Keratinocyte (primary cell): ENCODE data around the gene POM121C. TPM values are rescaled to one million over a fixed set of nuclear protein-coding genes. Genes with fewer than 3 reads are reported as not detected.
"Not testable (repeated sequence)": the region's sequence is repeated elsewhere in the genome, so short reads cannot be mapped to it uniquely, and the experiment has no call there.

Experiments used
- DNase-seq: peaks from one replicate; pipeline ENCODE4 v3.0.0-alpha.2; 2011; ENCODE audit warnings: low read depth, missing footprints, low spot score
- FAIRE-seq: peaks from 2 replicates; lab custom pipeline; 2011; peaks lifted over from hg19 to GRCh38; lab: Jason Lieb, UNC
- H2AFZ ChIP-seq: 2 replicates; pipeline ENCODE4 v1.6.0; 2012; ENCODE audit warnings: low read length, control low read depth, inconsistent platforms; ENCODE audit not compliant: control insufficient read depth
- H3K27ac ChIP-seq: 2 replicates; pipeline ENCODE4 v1.5.1; 2011; ENCODE audit warnings: low read length; ENCODE audit not compliant: control insufficient read depth, insufficient read depth
- H3K27me3 ChIP-seq: 3 replicates; pipeline ENCODE4 v1.6.0; 2011; ENCODE audit warnings: low read length; ENCODE audit not compliant: control insufficient read depth, insufficient read depth; ENCODE audit errors: extremely low read depth
- H3K36me3 ChIP-seq, 2 experiments: 2 replicates in 1 of 2; 3 replicates in 1 of 2; pipeline ENCODE4 v1.5.1; 2011; ENCODE audit warnings: low read length in 2 of 2, mild to moderate bottlenecking in 1 of 2; ENCODE audit not compliant: control insufficient read depth in 2 of 2, insufficient read depth in 2 of 2; ENCODE audit errors: extremely low read depth in 1 of 2
- H3K4me1 ChIP-seq: 3 replicates; pipeline ENCODE4 v1.5.1; 2011; ENCODE audit warnings: low read length; ENCODE audit not compliant: control insufficient read depth, insufficient read depth; ENCODE audit errors: extremely low read depth
- H3K4me2 ChIP-seq: 3 replicates; pipeline ENCODE4 v1.6.0; 2011; ENCODE audit warnings: low read depth, low read length; ENCODE audit not compliant: control insufficient read depth, insufficient read depth; ENCODE audit errors: extremely low read depth
- H3K4me3 ChIP-seq, 3 experiments: fragments of 200-600 bp in 1 of 3; sonication (generic) in 1 of 3; 2 replicates in 2 of 3; 3 replicates in 1 of 3; pipeline ENCODE4 v1.5.1; 2011 to 2016; ENCODE audit warnings: low read length in 3 of 3, mild to moderate bottlenecking in 3 of 3, control low read depth in 2 of 3, inconsistent platforms in 1 of 3, low read depth in 1 of 3, mixed read lengths in 1 of 3, mixed run types in 1 of 3, moderate library complexity in 1 of 3; ENCODE audit not compliant: control insufficient read depth in 2 of 3, insufficient read depth in 2 of 3; ENCODE audit errors: extremely low read depth in 1 of 3
- H3K79me2 ChIP-seq: 2 replicates; pipeline ENCODE4 v1.6.0; 2012; ENCODE audit warnings: low read length; ENCODE audit not compliant: control insufficient read depth, insufficient read depth
- H3K9ac ChIP-seq: 3 replicates; pipeline ENCODE4 v1.6.0; 2011; ENCODE audit warnings: low read length; ENCODE audit not compliant: control insufficient read depth, insufficient read depth; ENCODE audit errors: extremely low read depth
- H3K9me1 ChIP-seq: 3 replicates; pipeline ENCODE4 v1.6.0; 2011; ENCODE audit warnings: low read length; ENCODE audit not compliant: control insufficient read depth, insufficient read depth; ENCODE audit errors: extremely low read depth
- H3K9me3 ChIP-seq: 2 replicates; pipeline ENCODE4 v1.5.1; 2012; ENCODE audit warnings: low read depth, low read length; ENCODE audit not compliant: control insufficient read depth
- H4K20me1 ChIP-seq: 3 replicates; pipeline ENCODE4 v1.6.0; 2011; ENCODE audit warnings: low read length; ENCODE audit not compliant: control insufficient read depth, insufficient read depth; ENCODE audit errors: extremely low read depth
- dilution Hi-C: fragments of 300-500 bp; cut with MboI; formaldehyde crosslinking; loops from one replicate; pipeline ENCODE4 v1.7.0; 2020; ENCODE audit warnings: low sequenced_read_pairs; ENCODE audit not compliant: extremely low pct_ligation_motif_present
- polyA plus RNA-seq, 5 experiments: library from polyadenylated mRNA; depleted of rRNA in 3 of 5; stranded (reverse) in 3 of 5; stranded (forward) in 1 of 5; unstranded in 1 of 5; fragments of >200 nt; gene quantifications; 1 replicate in 1 of 5; 2 replicates in 3 of 5; 3 replicates in 1 of 5; pipeline versions ENCODE4 v1.2.1 to v1.2.3, GENCODE V29; 2011 to 2012; ENCODE audit warnings: missing spikeins in 2 of 5, low read depth in 1 of 5, low replicate concordance in 1 of 5
- TF ChIP-seq, protein P1 (sequence below), 3 experiments: IDR thresholded peaks in 1 of 3; conservative IDR thresholded peaks in 1 of 3; optimal IDR thresholded peaks in 1 of 3; 2 replicates in 2 of 3; 3 replicates in 1 of 3; pipeline versions ENCODE3 to v1.5.1; 2011; ENCODE audit warnings: low read length in 3 of 3, mild to moderate bottlenecking in 3 of 3, moderate library complexity in 2 of 3, control low read depth in 1 of 3, inconsistent platforms in 1 of 3; ENCODE audit not compliant: insufficient read depth in 2 of 3; ENCODE audit errors: extremely low read depth in 1 of 3

Gene POM121C
- polyA plus RNA-seq, 1 donor (not counting 4 experiments of a cell fraction or from before 2014, with no cell fraction given), result 6.7 TPM

GRCh38 chr7:75452494-75452955 lies 33.6 kb downstream of the POM121C start:
- H2AFZ ChIP-seq, DNase-seq, H3K79me2 ChIP-seq, H3K9me3 ChIP-seq, H3K27me3 ChIP-seq, H3K9me1 ChIP-seq, H3K36me3 ChIP-seq, H4K20me1 ChIP-seq, H3K4me1 ChIP-seq, H3K27ac ChIP-seq, H3K4me2 ChIP-seq, H3K9ac ChIP-seq, H3K4me3 ChIP-seq, dilution Hi-C loops: not testable (repeated sequence)
- FAIRE-seq, result peak; percentile 76
- TF ChIP-seq, protein P1, sequence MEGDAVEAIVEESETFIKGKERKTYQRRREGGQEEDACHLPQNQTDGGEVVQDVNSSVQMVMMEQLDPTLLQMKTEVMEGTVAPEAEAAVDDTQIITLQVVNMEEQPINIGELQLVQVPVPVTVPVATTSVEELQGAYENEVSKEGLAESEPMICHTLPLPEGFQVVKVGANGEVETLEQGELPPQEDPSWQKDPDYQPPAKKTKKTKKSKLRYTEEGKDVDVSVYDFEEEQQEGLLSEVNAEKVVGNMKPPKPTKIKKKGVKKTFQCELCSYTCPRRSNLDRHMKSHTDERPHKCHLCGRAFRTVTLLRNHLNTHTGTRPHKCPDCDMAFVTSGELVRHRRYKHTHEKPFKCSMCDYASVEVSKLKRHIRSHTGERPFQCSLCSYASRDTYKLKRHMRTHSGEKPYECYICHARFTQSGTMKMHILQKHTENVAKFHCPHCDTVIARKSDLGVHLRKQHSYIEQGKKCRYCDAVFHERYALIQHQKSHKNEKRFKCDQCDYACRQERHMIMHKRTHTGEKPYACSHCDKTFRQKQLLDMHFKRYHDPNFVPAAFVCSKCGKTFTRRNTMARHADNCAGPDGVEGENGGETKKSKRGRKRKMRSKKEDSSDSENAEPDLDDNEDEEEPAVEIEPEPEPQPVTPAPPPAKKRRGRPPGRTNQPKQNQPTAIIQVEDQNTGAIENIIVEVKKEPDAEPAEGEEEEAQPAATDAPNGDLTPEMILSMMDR (optimal IDR thresholded peaks at IDR 0.05 in 1 of 3, IDR thresholded peaks at IDR 0.05 in 1 of 3, conservative IDR thresholded peaks at IDR 0.05 in 1 of 3; ENCODE audit: extremely low read depth in 1 of 3, insufficient read depth in 2 of 3, low read length in 3 of 3), result peak in 1 of 3 experiments; percentile 28

DNA sequence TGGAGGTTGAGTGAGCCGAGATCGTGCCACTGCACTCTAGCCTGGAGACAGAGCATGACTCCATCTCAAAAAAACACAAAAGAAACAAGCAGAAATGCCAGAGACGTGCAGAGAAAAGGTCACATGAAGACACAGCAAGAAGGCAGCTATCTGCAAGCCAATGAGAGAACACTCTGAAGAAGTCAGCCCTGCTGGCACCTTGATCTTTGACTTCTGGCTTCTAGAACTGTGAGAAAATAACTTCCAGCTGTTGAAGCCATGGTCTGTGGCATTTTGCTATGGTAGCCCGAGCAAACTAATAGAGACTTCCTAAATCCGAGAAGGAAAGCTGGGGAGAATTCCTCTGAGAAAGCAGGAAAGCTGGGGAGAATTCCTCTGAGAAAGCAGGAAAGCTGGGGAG lies 36.2 kb downstream of the POM121C start:
- H2AFZ ChIP-seq, H3K4me2 ChIP-seq, H3K27ac ChIP-seq, H3K79me2 ChIP-seq, H4K20me1 ChIP-seq, H3K27me3 ChIP-seq, H3K4me1 ChIP-seq, H3K9me1 ChIP-seq, H3K9me3 ChIP-seq, H3K36me3 ChIP-seq, H3K9ac ChIP-seq, H3K4me3 ChIP-seq, DNase-seq, FAIRE-seq, dilution Hi-C loops: not testable (repeated sequence)

DNA sequence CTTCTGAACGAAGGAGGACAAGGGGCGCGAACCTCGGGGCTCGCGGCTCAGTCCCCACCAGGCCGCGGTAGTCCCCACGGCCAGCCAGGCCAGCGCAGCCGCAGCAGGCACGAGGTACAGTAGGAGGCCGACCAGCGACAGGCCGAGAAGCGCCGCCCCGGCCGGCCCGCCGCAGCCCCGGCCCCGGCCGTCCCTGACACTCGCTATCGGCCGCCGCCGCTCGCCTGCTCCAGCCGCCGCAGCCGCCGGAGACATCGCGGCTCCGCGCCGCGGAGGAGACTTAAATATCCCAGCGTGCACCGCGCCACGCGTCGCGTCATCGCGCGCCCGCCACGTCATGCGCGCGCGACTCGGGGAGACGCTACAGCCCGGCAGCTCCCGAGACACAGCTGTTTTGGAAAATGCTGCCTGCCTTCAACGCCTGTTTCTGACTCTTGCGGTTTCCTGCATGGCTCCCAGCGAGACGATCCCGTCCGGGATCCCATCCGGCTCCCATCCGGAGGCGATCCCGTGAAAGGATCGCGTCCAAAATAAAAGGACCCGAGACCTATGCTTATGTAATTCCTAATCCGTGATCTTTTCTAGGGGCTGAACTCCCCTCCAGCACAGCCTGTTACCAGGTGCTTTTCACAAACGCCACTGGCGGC lies 43.5 kb downstream of the POM121C start:
- DNase-seq, dilution Hi-C loops, H2AFZ ChIP-seq: not testable (repeated sequence)

DNA sequence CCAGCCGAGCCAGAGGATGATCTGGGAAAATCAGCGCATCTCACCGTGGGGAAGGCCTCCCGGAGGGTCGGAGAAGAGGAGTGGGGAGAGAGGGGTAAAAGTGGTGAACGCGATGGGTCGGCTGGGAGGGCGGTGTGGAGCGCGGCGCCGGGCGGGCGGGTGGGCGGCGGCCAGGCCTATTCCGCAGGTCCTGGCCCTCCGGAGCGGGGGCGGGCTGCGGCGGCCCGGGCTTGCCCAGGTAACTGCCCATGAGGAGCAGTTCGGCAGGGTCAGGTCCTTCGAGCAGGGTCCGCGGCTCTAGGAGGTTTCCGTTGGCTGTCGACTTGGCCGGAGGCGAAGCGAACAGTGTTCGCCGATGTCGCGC lies 44.0 kb downstream of the POM121C start:
- peak overlapping the region in 2 of 3 experiments; percentile 33 to 49 for H3K4me3 ChIP-seq
- H2AFZ ChIP-seq, H3K4me1 ChIP-seq, H3K4me2 ChIP-seq, H3K79me2 ChIP-seq, DNase-seq, H3K36me3 ChIP-seq, dilution Hi-C loops, H3K9me3 ChIP-seq, H4K20me1 ChIP-seq, H3K9me1 ChIP-seq, H3K27ac ChIP-seq, H3K27me3 ChIP-seq, FAIRE-seq: not testable (repeated sequence)
- peak overlapping the region; percentile 33 for H3K9ac ChIP-seq

More for the DNA sequence above, 43.5 kb downstream of the POM121C start:
- H4K20me1 ChIP-seq, H3K79me2 ChIP-seq, FAIRE-seq, H3K9me3 ChIP-seq, H3K27me3 ChIP-seq, H3K4me1 ChIP-seq, H3K9me1 ChIP-seq, H3K36me3 ChIP-seq: not testable (repeated sequence)
- peak overlapping the region; percentile 63 for H3K27ac ChIP-seq
- H3K4me3 ChIP-seq, result peak overlapping the region; percentile 42 to 57 (median 49)
- H3K4me2 ChIP-seq, result peak overlapping the region; percentile 16
- peak overlapping the region; percentile 77 for H3K9ac ChIP-seq
